NCI-H226 (cell line): ENCODE measurements around the gene MMP15.
"Not testable (repeated sequence)": the region's sequence is repeated elsewhere in the genome, so short reads cannot be mapped to it uniquely, and the experiment has no call there.

Experiments used
- DNase-seq: peaks from one replicate; pipeline ENCODE4 v3.0.0-alpha.2; 2015

The MMP15 gene

GRCh38 chr16:57997176-57997527, 28.4 kb upstream of the MMP15 start:
- no peak for DNase-seq

DNA sequence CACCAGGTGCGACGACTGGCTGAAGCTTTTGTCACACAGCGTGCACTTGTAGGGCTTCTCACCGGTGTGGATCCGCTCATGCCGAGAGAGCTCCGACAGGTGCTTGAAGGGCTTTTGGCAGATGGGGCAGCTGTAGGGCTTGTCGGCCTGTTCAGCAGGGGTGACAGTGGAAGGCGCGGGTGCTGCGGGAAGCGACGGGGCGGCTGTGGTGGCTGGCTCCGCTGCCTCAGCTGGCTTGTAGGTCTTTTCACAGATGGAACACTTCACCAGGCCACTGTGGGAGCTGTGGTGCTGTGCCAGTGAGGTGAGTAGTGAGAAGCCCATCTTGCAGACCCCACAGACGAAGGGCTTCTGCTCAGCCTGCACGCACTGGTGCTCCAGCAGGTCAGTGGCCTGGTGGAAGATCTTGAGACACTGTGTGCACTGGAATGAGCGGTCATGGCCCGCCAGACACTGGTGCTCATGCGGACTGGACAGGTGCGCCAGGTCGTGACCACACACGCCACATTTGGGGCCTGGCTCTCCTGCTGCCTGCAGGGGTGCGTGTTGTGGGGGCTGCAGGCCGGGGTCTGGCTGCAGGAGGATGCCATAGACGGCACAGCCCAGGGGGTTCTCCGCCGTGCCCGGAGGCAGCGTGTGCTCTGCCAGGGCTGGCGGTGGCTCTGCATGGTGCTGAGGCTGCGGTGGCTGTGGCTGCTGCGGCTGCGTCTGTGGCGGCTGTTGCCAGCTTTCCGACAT, 27.9 kb upstream of the MMP15 start:
- no peak for DNase-seq

DNA sequence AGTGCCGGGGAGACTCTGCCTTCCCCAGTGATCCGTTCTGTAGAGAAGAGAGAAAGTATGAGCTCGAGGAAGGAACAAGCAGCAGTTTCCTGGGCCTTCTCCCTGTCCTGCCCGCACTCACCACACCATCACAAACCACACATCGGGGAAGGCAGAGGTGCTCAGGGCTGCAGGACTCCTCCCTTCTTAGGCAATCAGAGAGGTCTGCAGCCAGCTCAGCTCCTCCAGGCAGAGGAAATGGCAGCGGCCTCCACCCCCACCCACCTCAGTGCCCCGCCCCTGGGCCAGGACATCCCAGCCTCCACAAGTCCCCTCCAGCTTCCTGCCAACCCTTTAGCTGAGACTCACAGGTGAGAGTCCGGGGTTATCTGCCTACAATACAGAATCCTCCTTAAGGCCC, 27.1 kb upstream of the MMP15 start:
- peak; percentile 84 for DNase-seq

DNA sequence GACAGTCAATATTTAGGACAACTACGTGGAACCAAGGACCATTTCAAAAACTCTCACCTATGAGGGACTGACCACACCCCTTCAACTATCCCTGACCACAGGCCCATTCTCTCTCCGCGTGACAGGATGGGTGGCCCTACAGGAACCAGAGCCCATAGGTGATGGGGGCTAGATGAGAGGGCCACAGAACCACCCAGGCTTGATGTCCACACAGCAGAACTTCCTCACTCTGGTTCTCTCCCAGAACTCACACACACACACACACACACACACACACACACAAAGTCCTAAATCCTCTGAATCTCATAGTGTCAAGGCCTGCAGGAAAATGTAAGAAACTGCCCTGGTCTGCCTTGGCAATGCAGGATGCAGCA, 26.6 kb upstream of the MMP15 start:
- no peak for DNase-seq

- DNase-seq = no peak
These were observed 26.1 kb upstream of the MMP15 start for GRCh38 chr16:57999366-57999970.

GRCh38 chr16:57999971-58000705, 25.4 kb upstream of the MMP15 start, which contains the start of gene ZNF319:
Gene ZNF319, minus strand, starts transcription at chr16:58000672. Its CDS starts 2,407 bp downstream, at chr16:57998265.
- peak; percentile 22 for DNase-seq

- DNase-seq = peak; percentile 84
These were observed 24.6 kb upstream of the MMP15 start, which contains the start of gene USB1 for GRCh38 chr16:58000706-58001676. Gene USB1, plus strand, starts transcription at chr16:58001407. Its CDS starts 77 bp downstream, at chr16:58001484.

- no peak for DNase-seq
These were observed 23.7 kb upstream of the MMP15 start for GRCh38 chr16:58001781-58002415.

- no peak for DNase-seq
These were observed 23.1 kb upstream of the MMP15 start for GRCh38 chr16:58002416-58002800.

DNA sequence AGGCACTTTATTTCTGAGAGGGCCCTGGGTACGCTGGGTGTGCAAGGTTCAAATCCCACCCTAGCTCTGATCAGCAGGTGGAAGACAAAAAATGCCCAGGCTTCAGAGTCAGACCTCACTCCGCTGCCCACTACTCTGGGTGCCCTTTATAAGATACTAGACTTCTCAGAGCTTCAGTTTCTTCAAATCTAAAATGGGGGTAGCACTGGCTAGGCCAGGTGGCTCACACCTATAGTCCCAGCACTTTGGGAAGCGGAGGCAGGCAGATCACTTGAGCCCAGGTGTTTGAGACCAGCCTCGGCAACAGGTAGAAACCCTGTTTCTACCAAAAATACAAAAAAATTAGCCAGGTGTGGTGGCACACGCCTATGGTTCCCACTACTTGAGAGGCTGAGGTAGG, 22.6 kb upstream of the MMP15 start:
- no peak for DNase-seq

DNA sequence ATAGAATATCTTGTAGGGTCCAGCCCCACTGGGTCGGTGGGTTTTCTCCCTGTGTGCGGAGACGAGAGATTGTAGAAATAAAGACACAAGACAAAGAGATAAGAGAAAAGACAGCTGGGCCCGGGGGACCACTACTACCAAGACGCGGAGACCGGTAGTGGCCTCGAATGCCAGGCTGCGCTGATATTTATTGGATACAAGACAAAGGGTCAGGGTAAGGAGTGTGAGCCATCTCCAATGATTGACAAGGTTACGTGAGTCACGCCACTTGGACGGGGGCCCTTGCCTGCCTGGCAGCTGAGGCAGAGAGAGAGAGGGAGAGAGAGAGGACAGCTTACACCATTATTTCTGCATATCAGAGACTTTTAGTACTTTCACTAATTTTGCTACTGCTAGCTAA, 20.8 kb upstream of the MMP15 start:
- not testable (repeated sequence) for DNase-seq

GRCh38 chr16:58009856-58010416, 15.6 kb upstream of the MMP15 start:
- no peak for DNase-seq

DNA sequence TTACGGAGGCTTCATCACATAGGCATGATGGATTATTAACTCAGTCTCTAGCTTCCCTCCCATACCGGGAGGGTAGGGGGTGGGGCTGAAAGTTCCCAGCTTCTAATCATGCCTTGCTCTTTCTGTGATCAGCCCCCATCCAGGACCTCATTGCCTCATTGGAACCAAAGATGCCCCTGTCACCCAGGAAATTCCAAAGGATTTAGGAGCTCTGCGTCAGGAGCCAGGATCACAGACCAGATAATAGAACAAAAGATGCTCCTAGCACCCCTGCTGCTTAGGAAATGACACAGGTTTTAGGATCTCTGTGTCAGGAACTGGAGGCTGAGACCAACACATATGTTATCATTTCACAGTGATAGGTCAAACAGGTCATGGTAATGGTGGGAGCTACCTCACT, 14.7 kb upstream of the MMP15 start:
- no peak for DNase-seq

DNA sequence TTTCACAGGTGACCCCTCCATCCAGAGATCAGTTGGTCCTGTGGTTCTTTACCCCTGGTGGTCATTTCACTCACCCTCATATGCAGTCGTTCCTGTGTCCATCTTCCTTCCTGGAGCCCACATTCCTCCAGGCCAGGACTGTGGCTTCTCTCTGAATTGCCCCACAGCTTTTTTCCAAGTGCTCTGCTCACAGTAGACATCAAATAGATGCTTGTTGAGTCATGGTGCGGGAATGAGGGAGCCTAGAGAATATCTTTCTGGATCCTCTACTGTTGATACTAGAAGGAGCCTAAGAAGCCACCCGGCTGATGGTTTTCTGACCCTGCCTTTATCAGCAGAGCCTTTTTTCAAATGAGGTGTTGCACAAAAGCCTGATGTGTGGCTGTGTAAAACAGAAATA, 13.9 kb upstream of the MMP15 start:
- peak; percentile 91 for DNase-seq

GRCh38 chr16:58012481-58012880, 13.1 kb upstream of the MMP15 start:
- DNase-seq = no peak

- DNase-seq = no peak
These were observed 12.2 kb upstream of the MMP15 start for GRCh38 chr16:58013201-58013956.

DNA sequence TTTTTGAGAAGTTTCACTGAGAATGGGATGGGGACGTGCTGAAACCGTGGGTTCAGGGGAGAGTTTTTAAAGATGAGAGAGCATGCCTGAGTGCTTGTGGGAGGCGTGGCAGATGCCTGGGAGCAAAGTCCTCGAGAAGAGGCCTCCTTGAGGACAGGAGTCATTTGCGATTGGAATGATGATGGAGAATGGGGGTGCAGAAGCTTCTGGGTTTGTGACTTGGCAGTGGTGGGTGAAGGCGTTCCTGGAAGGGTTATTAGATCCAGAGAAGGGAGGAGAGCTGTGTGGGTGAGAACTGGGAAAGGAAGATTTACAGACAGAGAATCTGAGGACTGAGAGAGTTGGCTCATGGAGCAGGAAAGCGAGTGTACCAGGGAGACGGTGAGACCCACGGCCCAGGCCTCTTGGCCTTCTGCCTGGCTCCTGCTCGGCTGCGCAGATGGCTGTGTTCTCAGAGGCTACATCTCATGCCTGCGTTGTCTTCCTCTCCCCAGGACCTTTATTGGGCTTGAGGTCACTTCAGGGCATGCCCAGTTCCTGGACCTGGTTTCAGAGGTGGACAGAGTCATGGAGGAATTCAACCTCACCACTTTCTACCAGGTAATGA, 8.6 kb upstream of the MMP15 start:
- no peak for DNase-seq

DNA sequence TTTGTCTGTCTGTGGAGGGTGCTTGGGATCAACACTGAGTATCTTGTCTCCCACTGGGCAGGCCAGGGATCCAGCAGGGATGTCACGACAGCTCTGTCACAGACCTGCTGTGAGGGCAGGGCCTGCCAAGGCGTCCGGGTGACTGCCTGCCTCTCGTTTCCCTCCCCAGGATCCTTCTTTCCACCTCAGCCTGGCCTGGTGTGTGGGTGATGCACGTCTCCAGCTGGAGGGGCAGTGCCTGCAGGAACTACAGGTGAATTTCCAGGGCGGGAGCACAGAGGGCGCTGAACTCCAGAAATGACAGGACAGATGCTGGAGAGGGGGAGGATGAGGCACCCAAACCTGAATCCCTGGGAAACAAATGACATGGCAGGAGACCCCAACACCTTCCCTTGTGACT, 6.8 kb upstream of the MMP15 start:
- DNase-seq = no peak

DNA sequence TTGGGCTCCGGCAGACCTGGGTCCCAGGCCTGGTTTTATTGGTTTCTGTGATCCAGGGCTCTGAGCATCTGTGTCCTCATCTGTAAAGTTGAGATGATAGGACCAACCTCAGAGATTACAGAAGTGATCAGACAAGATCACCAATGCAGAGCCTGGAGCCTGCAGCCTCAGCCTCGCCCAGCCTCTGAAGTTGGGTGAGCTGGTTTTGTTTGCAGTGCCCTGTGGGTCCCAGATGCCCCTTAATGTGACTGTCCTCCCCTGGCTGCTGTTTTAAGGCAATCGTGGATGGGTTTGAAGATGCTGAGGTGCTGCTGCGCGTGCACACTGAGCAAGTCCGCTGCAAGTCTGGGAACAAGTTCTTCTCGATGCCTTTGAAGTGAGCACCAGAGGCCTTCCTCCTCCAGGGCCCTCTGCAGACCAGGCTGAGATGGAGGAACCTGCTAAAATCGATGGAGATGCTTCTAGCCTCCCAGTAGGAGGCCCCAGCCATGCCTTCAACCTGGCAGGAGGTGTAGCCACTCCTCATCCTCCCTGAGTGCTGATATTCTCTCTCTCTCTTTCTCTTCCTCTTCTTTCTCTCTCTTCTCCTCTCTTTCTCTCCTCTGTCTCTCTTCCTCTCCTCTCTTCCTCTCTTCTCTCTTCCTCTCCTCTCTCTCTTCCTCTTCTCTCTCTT, 5.6 kb upstream of the MMP15 start:
- DNase-seq = no peak
